ENCODE results near the gene TCEAL1. TPM values are rescaled to one million over a fixed set of nuclear protein-coding genes. Genes with fewer than 3 reads are reported as not detected.

Gene TCEAL1, protein sequence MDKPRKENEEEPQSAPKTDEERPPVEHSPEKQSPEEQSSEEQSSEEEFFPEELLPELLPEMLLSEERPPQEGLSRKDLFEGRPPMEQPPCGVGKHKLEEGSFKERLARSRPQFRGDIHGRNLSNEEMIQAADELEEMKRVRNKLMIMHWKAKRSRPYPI
- total RNA-seq, result 26.3 and 29.7 TPM in 2 replicates

DNA sequence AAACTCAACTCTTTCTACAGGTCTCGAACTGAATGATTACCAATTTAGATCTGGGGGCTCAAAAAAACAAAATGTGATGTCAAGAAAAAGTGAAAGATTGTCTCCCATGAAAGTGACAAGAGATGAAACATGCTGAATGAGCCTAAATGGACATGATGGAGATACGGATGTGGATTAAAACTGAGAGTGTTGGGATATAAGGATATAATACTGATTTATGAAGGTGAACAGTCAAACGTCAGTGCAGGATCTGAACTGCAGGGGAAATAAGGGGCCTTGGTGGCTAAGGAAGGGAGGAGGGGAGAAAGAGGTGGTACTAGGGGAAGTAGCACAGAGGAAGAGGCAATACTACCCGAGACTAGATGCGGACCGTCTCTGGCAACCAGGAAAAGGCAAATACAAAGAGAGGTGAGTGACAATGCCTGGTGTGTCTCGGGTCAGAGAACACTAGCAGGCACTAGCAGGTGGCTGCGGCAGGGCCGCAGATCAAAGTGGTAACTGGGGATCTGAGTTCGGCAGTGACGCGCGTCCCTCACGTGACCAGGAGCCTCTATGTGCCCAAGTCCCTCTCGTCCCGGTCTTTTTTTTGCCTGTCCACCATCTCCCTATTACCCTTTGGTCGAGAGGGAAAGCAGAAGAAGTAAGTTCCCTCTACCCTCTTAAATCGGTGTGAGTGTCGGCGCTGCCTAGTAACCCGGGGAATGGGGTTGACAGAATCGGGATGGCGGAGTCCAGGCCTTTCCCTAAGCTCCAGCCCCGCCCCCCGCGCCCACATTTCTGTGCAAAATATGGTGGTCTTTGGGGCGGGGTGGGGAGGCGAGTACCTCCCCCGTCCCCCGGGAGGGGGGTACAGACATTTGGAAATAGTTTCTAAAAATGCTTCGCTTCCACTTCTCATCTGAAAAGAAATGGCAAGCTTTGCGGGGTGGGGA, at the start of gene TCEAL1:
TCEAL1 (plus strand) TSS at position 590 of the 932 bp plus-strand sequence. CDS start 942 bp downstream, outside the sequence.

DNA sequence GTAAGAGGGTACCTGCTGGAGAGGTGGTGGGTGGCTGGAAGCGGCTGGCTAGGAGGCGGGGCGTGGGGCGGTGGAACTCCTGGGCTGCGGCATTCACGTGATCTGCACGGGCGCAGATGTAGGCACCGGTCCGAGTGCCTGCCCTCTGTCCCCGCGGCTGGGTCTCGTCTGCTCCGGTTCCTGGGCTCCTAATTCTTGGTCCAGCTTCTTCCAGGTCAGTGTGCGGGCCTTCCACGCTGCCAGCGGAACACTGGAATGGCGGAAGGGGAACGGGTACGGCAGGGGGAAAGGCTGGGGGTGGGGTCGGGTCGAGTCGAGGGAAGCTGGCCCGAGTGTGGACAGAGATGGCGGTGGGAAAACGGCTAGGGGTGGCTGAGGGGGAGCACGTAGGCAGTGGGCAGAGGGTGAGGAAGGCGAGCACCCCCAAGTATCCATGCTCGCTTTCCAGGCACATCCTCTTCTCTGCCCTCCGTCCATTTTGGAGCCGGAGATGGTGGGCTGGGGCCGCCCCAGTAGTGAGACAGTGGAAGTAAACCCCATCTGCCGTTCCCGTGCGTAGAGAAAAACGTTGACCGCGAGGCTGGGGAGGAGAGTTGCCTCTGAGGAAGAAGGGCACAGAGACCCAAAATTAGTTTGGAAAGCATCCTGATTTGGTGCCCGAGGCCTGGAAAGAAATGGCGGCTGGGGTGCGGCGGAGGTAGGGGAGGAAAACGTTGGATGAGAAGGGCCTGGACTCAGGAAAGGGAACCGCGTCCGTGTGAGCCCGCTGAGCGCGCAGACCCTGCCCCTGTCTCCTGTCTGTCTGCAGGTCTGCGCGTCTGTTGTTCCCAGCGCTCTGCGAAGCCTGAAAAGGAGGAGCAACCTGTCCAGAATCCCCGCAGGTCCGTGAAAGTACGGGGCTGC, 43.1 kb upstream of the TCEAL1 start, which contains the start of gene TCEAL4:
TCEAL4 (plus strand) TSS at position 105 of the 903 bp plus-strand sequence. CDS start 1,161 bp downstream, outside the sequence.

DNA sequence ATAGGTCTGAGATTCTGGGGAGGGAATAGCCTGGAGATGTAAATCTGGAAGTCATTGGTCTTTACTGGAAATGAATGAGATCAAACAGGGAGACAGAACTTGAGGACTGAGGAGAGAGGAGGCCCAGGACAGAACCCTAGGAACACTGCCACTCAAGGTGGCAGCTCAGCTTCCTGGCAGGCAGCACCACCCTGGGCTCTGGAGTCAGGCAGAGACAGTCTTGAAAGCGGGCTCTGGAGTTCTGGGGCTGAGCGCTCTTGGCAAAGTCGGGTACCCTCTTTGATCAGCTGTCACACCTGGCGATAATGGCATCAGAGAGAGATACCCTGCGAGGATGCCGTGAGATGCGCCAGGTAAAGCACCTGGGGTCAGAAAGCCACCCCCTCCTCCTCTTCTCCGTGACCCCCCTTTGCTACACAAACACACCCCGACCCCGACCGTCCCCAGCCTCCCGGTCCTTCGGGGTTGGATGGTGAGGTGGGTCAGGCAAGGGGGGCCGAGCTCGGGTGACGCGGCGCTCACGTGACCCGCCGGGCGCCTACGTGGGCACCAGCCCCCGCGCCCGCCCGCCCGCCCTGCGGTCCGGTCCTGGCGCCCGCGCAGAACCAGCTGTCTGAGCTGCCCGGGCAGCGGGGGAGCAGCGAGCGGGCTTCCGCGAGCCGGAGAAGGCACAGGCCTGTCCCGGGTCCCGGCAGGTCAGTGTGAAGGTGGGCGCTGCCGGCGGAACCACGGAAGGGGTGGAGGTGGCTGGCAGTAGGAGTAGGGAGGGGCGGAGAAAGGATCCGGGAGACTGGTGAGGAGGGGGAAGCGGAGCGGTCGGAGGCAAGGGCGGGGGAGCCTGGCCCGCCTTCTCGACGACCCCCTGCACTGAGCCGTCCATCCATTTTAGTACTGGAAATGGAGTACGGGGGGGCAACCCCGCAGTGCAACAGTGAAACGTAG, 21.1 kb upstream of the TCEAL1 start, which contains the start of gene TCEAL3:
TCEAL3 (plus strand) TSS at position 600 of the 942 bp plus-strand sequence. CDS start 1,102 bp downstream, outside the sequence.

Other genes starting within 250 kb of the TCEAL1 start
- not detected in 2 replicates for gene RAB40A, start 109.5 kb upstream of the TCEAL1 start, total RNA-seq
- gene TCEAL4, start 43.5 kb upstream of the TCEAL1 start, total RNA-seq, result 41.0 and 53.2 TPM in 2 replicates
- gene TCEAL3, start 21.0 kb upstream of the TCEAL1 start, total RNA-seq, result 12.3 and 21.1 TPM in 2 replicates
- gene MORF4L2, start 57.7 kb downstream of the TCEAL1 start, total RNA-seq, result 308 and 311 TPM in 2 replicates
- gene TMEM31, start 81.9 kb downstream of the TCEAL1 start, total RNA-seq, result not detected in 2 replicates
- gene PLP1, start 147.9 kb downstream of the TCEAL1 start, total RNA-seq, result not detected in 2 replicates
- 0.10 and 0.13 TPM in 2 replicates for gene RAB9B, start 203.3 kb downstream of the TCEAL1 start, total RNA-seq